Measurements from ENCODE around the gene ANKRD13B.

- TF ChIP-seq CTCF (IDR thresholded peaks at IDR 0.05; ENCODE audit: insufficient read depth, low read depth, low read length): no peak
- no peak for TF ChIP-seq EZH2 (IDR thresholded peaks at IDR 0.05; ENCODE audit: insufficient read depth, low read length)
These were observed 22.1 kb downstream of the ANKRD13B start for GRCh38 chr17:29615048-29615385.

All from astrocyte (in vitro differentiated cells and primary cell).